Lower leg skin (tissue), 3 donors: ENCODE measurements around the gene GNB1L.

Source experiments
- POLR2A ChIP-seq, 2 donors: fragments of 450-650 bp; IDR thresholded peaks; one replicate each; pipeline ENCODE4 v1.6.1; 2016 to 2017; ENCODE audit warnings: antibody characterized with exemption in 2 of 2, mild to moderate bottlenecking in 1 of 2, moderate library complexity in 1 of 2
- TF ChIP-seq, protein P1 (sequence below), 3 donors: fragments of 450-650 bp; IDR thresholded peaks; one replicate each; pipeline ENCODE4 v1.5.1; 2016; ENCODE audit warnings: antibody characterized with exemption in 3 of 3, mild to moderate bottlenecking in 3 of 3, moderate library complexity in 2 of 3

- TF ChIP-seq, protein P1, sequence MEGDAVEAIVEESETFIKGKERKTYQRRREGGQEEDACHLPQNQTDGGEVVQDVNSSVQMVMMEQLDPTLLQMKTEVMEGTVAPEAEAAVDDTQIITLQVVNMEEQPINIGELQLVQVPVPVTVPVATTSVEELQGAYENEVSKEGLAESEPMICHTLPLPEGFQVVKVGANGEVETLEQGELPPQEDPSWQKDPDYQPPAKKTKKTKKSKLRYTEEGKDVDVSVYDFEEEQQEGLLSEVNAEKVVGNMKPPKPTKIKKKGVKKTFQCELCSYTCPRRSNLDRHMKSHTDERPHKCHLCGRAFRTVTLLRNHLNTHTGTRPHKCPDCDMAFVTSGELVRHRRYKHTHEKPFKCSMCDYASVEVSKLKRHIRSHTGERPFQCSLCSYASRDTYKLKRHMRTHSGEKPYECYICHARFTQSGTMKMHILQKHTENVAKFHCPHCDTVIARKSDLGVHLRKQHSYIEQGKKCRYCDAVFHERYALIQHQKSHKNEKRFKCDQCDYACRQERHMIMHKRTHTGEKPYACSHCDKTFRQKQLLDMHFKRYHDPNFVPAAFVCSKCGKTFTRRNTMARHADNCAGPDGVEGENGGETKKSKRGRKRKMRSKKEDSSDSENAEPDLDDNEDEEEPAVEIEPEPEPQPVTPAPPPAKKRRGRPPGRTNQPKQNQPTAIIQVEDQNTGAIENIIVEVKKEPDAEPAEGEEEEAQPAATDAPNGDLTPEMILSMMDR (IDR thresholded peaks at IDR 0.05) = no peak
- TF ChIP-seq POLR2A (IDR thresholded peaks at IDR 0.05) = no peak
Observed at GRCh38 chr22:19900707-19901436, 46.2 kb upstream of the GNB1L start.
